H1 (cell line): ENCODE results near the gene TBC1D23. TPM values are rescaled to one million over a fixed set of nuclear protein-coding genes. Genes with fewer than 3 reads are reported as not detected.

Source experiments
- CEBPB ChIP-seq: IDR thresholded peaks from 2 replicates; pipeline ENCODE4 v1.6.1; 2012; ENCODE audit warnings: low read depth, low read length
- CHD1 ChIP-seq: IDR thresholded peaks from 2 replicates; pipeline ENCODE4 v1.6.1; 2012; ENCODE audit warnings: low read depth, low read length, improper control_type of control experiment
- HDAC2 ChIP-seq, 2 experiments: fragments of 300-600 bp in 1 of 2; sonication (generic) in 1 of 2; IDR thresholded peaks; 2 replicates each; pipeline ENCODE4 v1.6.1; 2011 to 2012; ENCODE audit warnings: low read depth in 2 of 2, low read length in 2 of 2, mild to moderate bottlenecking in 2 of 2, moderate library complexity in 2 of 2, borderline replicate concordance in 1 of 2, inconsistent platforms in 1 of 2
- TAF7 ChIP-seq: optimal IDR thresholded peaks from 2 replicates; pipeline ENCODE3; 2011; ENCODE audit warnings: low read depth, mild to moderate bottlenecking, inconsistent platforms, low read length, moderate library complexity, borderline replicate concordance
- polyA plus RNA-seq, 7 experiments: library from polyadenylated mRNA; depleted of rRNA in 3 of 7; stranded (reverse) in 5 of 7; unstranded in 2 of 7; fragments of >200 nt in 5 of 7; fragments of 200-250 nt in 2 of 7; gene quantifications; 1 replicate in 5 of 7; 2 replicates in 1 of 7; 4 replicates in 1 of 7; pipeline versions ENCODE4 v1.2.1 to v1.2.3, GENCODE V29; 2011 to 2013; ENCODE audit warnings: missing spikeins in 2 of 7, mixed read lengths in 2 of 7
- total RNA-seq: library from RNA; stranded (reverse); fragmentation: NEBNext Ultra II Directional; extraction: Animal tissue kit (Norgen Biotek cat#: 25700); gene quantifications from 2 replicates; pipeline ENCODE4 v1.2.1, GENCODE V29; 2021
- TF ChIP-seq, protein P1 (sequence below): fragments of 300-600 bp; sonication (generic); IDR thresholded peaks from 2 replicates; pipeline ENCODE4 v1.7.1; 2012; ENCODE audit warnings: low read length, moderate library complexity, mild to moderate bottlenecking, inconsistent platforms; ENCODE audit not compliant: insufficient replicate concordance

The TBC1D23 gene
- total and polyA plus RNA-seq, 2 of the 8 experiments (the other 6 are each of a cell fraction or from before 2014, with no cell fraction given), result 6.4 to 29.3 TPM

DNA sequence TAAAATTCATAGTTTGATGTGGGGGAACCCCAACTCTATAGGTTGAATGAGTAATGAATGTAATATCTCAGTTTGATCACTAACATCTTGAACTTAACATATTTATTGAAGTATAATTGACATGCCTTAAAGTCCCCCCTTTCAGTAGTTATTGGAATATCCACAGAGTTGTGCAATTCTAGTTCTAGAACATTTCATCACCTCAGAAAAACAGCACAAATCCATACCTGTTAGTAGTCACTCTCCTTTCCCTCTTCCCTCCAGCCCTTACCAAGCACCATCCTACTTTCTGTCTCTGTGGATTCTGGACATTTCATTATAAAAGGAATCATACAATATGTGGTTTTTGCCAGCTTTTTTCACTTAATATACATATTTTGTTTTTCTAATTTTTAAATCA, 65.0 kb downstream of the TBC1D23 start (continued):
- TF ChIP-seq, protein P1, sequence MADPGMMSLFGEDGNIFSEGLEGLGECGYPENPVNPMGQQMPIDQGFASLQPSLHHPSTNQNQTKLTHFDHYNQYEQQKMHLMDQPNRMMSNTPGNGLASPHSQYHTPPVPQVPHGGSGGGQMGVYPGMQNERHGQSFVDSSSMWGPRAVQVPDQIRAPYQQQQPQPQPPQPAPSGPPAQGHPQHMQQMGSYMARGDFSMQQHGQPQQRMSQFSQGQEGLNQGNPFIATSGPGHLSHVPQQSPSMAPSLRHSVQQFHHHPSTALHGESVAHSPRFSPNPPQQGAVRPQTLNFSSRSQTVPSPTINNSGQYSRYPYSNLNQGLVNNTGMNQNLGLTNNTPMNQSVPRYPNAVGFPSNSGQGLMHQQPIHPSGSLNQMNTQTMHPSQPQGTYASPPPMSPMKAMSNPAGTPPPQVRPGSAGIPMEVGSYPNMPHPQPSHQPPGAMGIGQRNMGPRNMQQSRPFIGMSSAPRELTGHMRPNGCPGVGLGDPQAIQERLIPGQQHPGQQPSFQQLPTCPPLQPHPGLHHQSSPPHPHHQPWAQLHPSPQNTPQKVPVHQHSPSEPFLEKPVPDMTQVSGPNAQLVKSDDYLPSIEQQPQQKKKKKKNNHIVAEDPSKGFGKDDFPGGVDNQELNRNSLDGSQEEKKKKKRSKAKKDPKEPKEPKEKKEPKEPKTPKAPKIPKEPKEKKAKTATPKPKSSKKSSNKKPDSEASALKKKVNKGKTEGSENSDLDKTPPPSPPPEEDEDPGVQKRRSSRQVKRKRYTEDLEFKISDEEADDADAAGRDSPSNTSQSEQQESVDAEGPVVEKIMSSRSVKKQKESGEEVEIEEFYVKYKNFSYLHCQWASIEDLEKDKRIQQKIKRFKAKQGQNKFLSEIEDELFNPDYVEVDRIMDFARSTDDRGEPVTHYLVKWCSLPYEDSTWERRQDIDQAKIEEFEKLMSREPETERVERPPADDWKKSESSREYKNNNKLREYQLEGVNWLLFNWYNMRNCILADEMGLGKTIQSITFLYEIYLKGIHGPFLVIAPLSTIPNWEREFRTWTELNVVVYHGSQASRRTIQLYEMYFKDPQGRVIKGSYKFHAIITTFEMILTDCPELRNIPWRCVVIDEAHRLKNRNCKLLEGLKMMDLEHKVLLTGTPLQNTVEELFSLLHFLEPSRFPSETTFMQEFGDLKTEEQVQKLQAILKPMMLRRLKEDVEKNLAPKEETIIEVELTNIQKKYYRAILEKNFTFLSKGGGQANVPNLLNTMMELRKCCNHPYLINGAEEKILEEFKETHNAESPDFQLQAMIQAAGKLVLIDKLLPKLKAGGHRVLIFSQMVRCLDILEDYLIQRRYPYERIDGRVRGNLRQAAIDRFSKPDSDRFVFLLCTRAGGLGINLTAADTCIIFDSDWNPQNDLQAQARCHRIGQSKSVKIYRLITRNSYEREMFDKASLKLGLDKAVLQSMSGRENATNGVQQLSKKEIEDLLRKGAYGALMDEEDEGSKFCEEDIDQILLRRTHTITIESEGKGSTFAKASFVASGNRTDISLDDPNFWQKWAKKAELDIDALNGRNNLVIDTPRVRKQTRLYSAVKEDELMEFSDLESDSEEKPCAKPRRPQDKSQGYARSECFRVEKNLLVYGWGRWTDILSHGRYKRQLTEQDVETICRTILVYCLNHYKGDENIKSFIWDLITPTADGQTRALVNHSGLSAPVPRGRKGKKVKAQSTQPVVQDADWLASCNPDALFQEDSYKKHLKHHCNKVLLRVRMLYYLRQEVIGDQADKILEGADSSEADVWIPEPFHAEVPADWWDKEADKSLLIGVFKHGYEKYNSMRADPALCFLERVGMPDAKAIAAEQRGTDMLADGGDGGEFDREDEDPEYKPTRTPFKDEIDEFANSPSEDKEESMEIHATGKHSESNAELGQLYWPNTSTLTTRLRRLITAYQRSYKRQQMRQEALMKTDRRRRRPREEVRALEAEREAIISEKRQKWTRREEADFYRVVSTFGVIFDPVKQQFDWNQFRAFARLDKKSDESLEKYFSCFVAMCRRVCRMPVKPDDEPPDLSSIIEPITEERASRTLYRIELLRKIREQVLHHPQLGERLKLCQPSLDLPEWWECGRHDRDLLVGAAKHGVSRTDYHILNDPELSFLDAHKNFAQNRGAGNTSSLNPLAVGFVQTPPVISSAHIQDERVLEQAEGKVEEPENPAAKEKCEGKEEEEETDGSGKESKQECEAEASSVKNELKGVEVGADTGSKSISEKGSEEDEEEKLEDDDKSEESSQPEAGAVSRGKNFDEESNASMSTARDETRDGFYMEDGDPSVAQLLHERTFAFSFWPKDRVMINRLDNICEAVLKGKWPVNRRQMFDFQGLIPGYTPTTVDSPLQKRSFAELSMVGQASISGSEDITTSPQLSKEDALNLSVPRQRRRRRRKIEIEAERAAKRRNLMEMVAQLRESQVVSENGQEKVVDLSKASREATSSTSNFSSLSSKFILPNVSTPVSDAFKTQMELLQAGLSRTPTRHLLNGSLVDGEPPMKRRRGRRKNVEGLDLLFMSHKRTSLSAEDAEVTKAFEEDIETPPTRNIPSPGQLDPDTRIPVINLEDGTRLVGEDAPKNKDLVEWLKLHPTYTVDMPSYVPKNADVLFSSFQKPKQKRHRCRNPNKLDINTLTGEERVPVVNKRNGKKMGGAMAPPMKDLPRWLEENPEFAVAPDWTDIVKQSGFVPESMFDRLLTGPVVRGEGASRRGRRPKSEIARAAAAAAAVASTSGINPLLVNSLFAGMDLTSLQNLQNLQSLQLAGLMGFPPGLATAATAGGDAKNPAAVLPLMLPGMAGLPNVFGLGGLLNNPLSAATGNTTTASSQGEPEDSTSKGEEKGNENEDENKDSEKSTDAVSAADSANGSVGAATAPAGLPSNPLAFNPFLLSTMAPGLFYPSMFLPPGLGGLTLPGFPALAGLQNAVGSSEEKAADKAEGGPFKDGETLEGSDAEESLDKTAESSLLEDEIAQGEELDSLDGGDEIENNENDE, result no peak
- TF ChIP-seq CEBPB (no peak), CHD1 (no peak), TAF7 (no peak), HDAC2 (IDR thresholded peaks at IDR 0.05; ENCODE audit: borderline replicate concordance in 1 of 2, low read depth in 2 of 2, low read length in 2 of 2) (no peak)
- TF ChIP-seq, all 59 proteins: peak for 0
